Vagina (tissue), 2 donors: Measurements from ENCODE around the gene ZBTB40.

Source experiments
- CTCF ChIP-seq, 3 experiments: fragments of 450-650 bp in 2 of 3; fragments of 200-600 bp in 1 of 3; sonication (generic) in 1 of 3; IDR thresholded peaks; one replicate each; pipeline ENCODE4 v1.5.1; 2017 to 2019; ENCODE audit warnings: antibody characterized with exemption in 3 of 3, mild to moderate bottlenecking in 2 of 3, moderate library complexity in 2 of 3
- POLR2A ChIP-seq, 2 donors: fragments of 450-650 bp; IDR thresholded peaks; one replicate each; pipeline ENCODE4 v1.6.1; 2017; ENCODE audit warnings: antibody characterized with exemption in 2 of 2, mild to moderate bottlenecking in 2 of 2, moderate library complexity in 2 of 2

GRCh38 chr1:22529901-22530621 is 78.4 kb downstream of the ZBTB40 start:
- TF ChIP-seq POLR2A (IDR thresholded peaks at IDR 0.05) (no peak), CTCF (IDR thresholded peaks at IDR 0.05) (no peak)
